ENCODE measurements around the gene ANKRD13A.
"Not testable (repeated sequence)": the region's sequence is repeated elsewhere in the genome, so short reads cannot be mapped to it uniquely, and the experiment has no call there.

ANKRD13A gene

GRCh38 chr12:110049034-110049433, 49.8 kb downstream of the ANKRD13A start:
- DNase-seq: peak; percentile 8 to 57

- DNase-seq: not testable (repeated sequence)
Measured at GRCh38 chr12:110049666-110050065, 50.4 kb downstream of the ANKRD13A start.

GRCh38 chr12:110050927-110051326, 51.7 kb downstream of the ANKRD13A start:
- DNase-seq: no peak

- DNase-seq: not testable (repeated sequence)
Measured at GRCh38 chr12:110055375-110056352, 56.4 kb downstream of the ANKRD13A start.

DNA sequence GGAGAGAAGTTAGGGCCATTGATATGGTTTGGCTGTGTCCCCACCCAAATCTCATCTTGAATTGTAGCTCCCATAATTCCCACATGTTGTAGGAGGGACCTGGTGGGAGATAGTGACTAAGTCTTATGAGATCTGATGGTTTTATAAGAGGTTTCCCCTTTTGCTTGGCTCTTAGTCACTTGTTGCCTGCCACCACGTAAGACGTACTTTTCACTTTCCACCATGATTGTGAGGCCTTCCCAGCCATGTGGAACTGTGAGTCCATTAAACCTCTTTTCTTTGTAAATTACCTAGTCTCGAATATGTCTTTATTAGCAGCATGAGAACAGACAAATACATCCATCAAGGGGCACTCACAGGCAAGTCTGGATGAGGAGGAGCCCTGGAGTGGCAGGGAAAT, 57.4 kb downstream of the ANKRD13A start:
- DNase-seq: not testable (repeated sequence)

DNA sequence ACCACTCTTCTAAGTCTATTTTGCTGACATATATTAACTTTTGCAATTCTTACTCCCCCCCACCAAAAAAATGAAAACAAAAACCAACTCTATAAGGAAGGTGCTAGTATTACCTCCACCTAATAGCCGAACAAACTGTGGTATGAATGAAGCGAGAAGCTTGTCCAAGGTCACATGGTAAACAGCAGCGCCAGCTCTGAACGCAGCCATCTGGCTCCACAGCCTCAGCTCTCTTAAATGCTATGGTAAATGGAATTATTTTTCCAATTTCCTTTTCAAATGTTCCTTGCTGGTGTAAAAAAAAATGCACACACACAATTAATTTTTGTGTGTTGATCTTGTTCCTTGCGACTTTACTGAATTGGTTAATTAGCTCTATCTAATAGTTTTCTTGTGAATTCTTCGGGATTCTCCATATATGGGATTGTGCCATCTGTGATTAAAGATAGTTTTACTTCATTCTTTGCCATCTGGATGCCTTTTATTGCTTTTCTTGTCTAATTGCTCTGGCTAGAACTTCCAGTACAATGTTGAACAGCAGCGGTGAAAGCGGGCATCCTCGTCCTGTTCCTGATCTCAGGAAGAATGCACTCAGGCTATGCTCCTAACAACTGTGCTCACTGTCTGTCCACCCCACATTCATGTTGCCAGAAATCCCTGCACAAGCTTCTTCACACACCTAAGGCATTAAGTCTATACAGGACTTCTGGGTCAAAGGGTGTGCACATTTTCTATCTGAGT, 59.8 kb downstream of the ANKRD13A start:
- DNase-seq: no peak

DNA sequence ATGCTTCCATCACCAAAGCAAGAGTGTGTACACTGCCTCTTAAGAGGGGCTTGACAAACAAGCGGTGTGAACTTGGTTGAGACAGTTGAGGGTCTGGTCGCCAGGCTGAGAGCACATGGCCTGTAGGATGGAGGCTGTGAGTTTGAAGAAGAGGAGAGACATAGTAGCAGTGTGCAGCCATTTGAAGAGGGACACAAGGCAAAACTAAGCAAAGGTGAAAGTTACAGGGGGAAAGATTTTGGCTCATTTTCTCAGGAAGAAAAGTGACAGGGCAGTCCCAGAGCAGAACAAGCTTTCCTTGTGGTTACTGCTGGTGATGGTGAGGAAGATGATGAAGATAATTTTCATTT, 60.4 kb downstream of the ANKRD13A start:
- DNase-seq: no peak

GRCh38 chr12:110062241-110062640, 63.0 kb downstream of the ANKRD13A start:
- DNase-seq: no peak

DNA sequence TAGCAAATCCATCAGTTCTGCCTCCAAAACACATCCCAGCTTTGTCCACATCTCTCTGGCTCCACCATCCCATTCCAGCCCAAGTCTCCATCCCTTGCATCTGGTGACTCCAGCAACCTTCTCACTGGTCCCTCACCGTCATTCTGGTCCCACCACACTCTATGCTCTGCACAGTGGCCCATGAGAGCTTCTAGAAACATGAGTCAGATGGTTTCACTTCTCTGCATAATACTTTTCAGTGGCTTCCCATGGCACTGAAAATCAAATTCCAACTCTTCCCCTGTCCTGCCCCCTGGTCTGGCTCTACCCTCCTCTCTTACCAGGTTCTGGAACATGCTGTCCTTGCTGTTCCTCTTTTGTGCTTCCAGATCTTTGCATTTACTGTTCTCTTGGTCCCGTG, 66.3 kb downstream of the ANKRD13A start:
- no peak for DNase-seq

GRCh38 chr12:110067531-110067930, 68.3 kb downstream of the ANKRD13A start:
- no peak for DNase-seq

DNA sequence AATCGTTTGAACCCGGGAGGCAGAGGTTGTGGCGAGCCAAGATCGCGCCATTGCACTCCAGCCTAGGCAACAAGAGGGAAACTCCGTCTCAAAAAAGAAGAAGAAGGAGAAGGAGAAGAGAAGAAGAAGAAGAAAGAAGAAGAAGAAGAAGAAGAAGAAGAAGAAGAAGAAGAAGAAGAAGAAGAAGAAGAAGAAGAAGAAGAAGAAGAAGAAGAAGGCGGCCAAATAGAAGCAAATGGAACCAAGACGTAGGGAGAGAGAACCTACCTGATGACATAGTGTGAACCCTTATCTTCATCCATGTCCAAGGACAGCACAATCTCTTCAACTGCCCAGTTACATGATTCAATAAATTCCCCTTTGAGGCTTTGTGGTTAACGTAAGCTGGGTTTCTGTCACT, 68.9 kb downstream of the ANKRD13A start:
- DNase-seq: not testable (repeated sequence)

DNA sequence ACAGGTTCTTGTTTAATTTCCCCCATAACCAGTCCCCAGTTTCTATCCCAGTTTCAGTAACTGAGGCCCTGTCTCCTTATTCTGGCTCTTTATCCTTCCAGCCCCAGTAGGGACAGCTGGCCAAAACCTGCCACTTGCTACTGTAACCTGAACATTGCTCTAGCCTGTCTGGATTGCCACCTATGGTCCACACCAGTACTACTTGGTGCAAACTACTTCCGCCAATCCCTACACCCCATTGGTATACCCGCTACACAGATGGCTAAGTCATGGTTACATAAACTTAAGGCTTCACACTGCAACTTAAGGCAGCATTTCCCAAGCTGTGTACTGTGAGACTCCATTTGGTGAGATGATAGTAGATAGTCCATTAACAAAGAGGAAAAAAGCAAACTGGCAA, 69.4 kb downstream of the ANKRD13A start:
- DNase-seq: no peak

DNA sequence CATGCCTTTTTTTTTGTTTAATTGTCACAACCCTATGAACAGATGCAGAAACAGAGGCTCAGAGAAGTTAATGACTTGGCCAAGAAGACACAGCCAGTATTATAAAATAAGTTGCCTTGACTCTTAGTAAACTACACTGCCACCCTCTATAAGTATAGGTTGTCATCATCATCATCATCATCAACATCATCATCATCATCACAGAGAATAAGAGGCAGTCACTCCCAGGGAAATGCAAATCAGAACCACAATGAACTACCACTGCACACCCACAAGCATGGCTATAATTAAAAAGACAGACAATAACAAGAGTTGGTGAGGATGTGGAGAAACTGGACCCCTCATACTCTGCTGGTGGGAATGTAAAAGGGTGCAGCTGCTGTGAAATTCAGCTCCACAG, 72.3 kb downstream of the ANKRD13A start:
- no peak for DNase-seq

DNA sequence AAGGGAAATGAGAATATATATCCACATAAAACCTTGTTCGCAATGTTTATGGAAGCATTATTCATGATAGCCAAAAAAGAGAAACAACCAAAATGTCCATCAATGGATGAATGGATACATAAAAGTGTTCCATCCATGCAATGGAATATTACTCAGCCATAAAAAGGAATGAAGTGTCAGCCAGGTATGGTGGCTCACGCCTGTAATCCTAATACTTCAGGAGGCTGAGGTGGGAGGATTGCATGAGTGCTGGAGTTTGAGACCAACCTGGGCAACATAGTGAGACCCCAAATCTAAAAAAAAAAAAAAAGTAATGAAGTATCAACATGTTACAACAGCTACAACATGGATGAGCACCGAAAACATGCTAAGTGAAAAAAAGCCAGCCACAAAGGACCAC, 72.7 kb downstream of the ANKRD13A start:
- no peak for DNase-seq

DNA sequence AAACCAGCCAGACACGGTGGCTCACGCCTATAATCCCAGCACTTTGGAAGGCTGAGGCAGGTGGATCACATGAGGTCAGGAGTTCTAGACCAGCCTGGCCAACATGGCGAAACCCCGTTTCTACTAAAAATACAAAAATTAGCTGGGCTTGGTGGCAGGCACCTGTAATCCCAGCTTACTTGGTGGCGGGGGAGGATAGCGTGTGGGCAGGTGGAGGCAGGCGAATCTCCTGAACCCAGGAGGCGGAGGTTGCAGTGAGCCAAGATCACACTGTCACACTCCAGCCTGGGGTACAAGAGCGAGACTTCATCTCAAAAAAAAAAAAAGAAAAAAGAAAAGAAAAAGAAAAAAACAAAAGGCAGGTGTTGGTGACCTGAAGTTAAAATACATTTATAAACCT, 73.4 kb downstream of the ANKRD13A start:
- DNase-seq: not testable (repeated sequence)

DNA sequence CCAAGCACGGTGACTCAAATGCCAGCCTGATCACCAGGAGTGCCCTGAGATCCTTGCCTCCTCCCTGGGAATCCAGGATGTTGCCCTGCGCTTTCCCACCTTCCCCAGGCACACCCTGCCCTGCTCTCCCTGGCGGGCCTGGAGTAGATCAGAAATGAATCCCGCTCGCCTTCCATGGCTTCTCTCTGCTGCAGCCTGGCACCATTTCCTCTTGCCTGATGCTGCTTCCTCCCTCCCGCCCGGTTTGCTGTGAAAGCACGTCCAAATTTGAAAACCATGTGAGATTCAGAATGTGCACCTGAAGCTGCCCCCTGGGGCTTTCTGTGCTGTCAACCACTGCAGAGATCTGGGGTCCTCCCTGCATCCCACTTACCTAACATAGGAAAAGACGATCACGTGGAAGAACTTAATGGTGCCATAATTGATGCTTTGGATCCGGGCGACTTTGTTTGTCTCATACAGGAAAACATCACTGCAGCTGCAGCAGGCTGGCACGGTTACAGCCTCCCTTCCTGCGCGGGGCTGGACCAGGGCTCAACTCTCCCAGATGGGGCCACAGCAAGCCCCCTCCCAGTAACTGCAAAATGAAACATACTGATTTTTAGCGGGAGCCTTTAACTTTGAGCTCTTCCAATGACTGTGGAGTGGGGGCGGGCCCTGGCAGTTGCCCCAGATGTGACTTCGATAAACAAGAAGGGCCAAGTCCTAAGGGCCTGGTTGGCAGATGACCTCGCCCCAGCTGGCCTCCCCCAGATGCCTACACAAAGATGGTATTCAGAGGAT, 74.0 kb downstream of the ANKRD13A start:
- peak in 1 of 2 donors; percentile 14 for DNase-seq

GRCh38 chr12:110074089-110074488, 74.9 kb downstream of the ANKRD13A start:
- no peak for DNase-seq

GRCh38 chr12:110075880-110076279, 76.7 kb downstream of the ANKRD13A start:
- no peak for DNase-seq

DNA sequence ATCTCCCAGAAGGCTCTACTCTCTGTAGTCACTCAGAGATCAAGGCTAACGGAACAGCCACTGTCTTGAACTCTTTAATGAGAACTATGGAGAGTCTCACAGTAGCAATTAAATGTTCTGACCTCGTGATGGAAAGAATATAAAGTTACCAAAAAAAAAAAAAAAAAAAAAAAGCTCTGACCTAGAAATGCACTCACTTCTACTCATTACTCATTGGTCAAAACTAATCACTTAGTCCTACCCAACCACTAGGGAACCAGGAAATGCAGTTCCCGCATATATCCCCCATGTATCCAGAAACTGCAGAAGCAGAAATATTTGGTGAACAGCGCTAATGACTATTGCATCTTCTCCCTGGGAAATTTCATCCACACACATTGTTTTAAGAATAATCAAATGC, 78.6 kb downstream of the ANKRD13A start:
- DNase-seq: no peak

DNA sequence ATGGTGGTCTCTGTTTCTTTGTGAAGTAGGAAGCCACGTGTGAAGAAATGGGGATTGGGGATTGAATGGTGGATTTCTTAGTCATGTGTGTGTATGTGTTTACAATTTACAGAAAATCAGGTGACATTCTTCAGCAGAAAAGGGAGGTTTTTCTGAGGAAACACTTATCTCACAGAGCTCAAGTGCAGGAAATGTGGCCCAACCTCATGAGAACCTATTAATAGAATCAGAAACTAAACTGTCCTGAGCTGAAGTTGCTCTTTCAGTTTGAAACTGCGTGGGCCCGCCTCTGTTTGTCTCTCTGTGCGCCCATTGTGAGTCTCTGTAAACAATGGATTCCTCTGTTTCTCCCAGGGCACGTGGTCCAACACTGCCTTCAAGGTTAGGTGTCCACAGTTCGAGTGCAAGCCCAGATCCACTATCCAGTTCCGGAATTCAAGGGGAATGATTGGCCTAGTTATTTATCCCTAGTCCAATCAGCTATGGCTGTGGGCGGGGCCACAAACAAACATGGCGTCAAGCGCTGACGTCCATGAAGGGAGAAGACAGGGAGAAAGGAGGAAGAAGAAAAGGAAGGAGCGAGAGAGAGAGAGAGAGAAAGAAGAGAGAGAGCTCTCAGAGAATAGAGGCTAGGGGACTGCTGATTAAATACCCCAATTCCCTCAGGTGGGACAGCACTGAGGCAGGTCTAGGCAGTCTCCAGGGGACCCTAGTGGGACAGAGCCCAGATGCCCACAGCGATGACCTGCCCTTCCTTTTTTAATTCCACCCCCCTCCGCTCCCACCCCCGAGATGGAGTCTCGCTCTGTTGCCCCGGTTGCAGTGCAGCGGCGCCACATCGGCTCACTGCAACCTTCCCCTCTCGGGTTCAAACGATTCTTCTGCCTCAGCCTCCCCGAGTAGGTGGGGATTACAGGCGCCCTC, 80.5 kb downstream of the ANKRD13A start:
- peak; percentile 86 to 90 for DNase-seq

DNA sequence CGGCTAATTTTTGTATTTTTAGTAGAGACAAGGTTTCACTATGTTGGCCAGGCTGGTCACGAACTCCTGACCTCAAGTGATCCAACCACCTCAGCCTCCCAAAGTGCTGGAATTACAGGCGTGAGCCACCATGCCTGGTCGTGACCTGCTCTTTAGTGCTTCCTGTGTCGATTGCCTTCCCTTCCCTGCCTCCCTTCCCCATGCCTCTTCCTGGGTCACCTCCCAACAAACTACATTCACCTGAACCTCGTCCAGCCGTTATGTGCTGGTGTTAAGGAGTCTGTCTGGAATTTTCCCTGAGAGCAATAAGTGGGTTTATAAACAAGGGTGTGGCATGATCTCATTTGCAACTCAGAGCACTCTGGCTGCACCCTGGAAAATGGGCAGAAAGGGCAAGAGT, 81.2 kb downstream of the ANKRD13A start:
- no peak for DNase-seq
